Keratinocyte (primary cell): Measurements from ENCODE around the gene MADD. TPM values are rescaled to one million over a fixed set of nuclear protein-coding genes. Genes with fewer than 3 reads are reported as not detected.

Experiments used
- DNase-seq: peaks from one replicate; pipeline ENCODE4 v3.0.0-alpha.2; 2011; ENCODE audit warnings: low read depth, missing footprints, low spot score
- FAIRE-seq: peaks from 2 replicates; lab custom pipeline; 2011; peaks lifted over from hg19 to GRCh38; lab: Jason Lieb, UNC
- H2AFZ ChIP-seq: 2 replicates; pipeline ENCODE4 v1.6.0; 2012; ENCODE audit warnings: low read length, control low read depth, inconsistent platforms; ENCODE audit not compliant: control insufficient read depth
- H3K27ac ChIP-seq: 2 replicates; pipeline ENCODE4 v1.5.1; 2011; ENCODE audit warnings: low read length; ENCODE audit not compliant: control insufficient read depth, insufficient read depth
- H3K27me3 ChIP-seq: 3 replicates; pipeline ENCODE4 v1.6.0; 2011; ENCODE audit warnings: low read length; ENCODE audit not compliant: control insufficient read depth, insufficient read depth; ENCODE audit errors: extremely low read depth
- H3K36me3 ChIP-seq, 2 experiments: 2 replicates in 1 of 2; 3 replicates in 1 of 2; pipeline ENCODE4 v1.5.1; 2011; ENCODE audit warnings: low read length in 2 of 2, mild to moderate bottlenecking in 1 of 2; ENCODE audit not compliant: control insufficient read depth in 2 of 2, insufficient read depth in 2 of 2; ENCODE audit errors: extremely low read depth in 1 of 2
- H3K4me1 ChIP-seq: 3 replicates; pipeline ENCODE4 v1.5.1; 2011; ENCODE audit warnings: low read length; ENCODE audit not compliant: control insufficient read depth, insufficient read depth; ENCODE audit errors: extremely low read depth
- H3K4me2 ChIP-seq: 3 replicates; pipeline ENCODE4 v1.6.0; 2011; ENCODE audit warnings: low read depth, low read length; ENCODE audit not compliant: control insufficient read depth, insufficient read depth; ENCODE audit errors: extremely low read depth
- H3K4me3 ChIP-seq, 3 experiments: fragments of 200-600 bp in 1 of 3; sonication (generic) in 1 of 3; 2 replicates in 2 of 3; 3 replicates in 1 of 3; pipeline ENCODE4 v1.5.1; 2011 to 2016; ENCODE audit warnings: low read length in 3 of 3, mild to moderate bottlenecking in 3 of 3, control low read depth in 2 of 3, inconsistent platforms in 1 of 3, low read depth in 1 of 3, mixed read lengths in 1 of 3, mixed run types in 1 of 3, moderate library complexity in 1 of 3; ENCODE audit not compliant: control insufficient read depth in 2 of 3, insufficient read depth in 2 of 3; ENCODE audit errors: extremely low read depth in 1 of 3
- H3K79me2 ChIP-seq: 2 replicates; pipeline ENCODE4 v1.6.0; 2012; ENCODE audit warnings: low read length; ENCODE audit not compliant: control insufficient read depth, insufficient read depth
- H3K9ac ChIP-seq: 3 replicates; pipeline ENCODE4 v1.6.0; 2011; ENCODE audit warnings: low read length; ENCODE audit not compliant: control insufficient read depth, insufficient read depth; ENCODE audit errors: extremely low read depth
- H3K9me1 ChIP-seq: 3 replicates; pipeline ENCODE4 v1.6.0; 2011; ENCODE audit warnings: low read length; ENCODE audit not compliant: control insufficient read depth, insufficient read depth; ENCODE audit errors: extremely low read depth
- H3K9me3 ChIP-seq: 2 replicates; pipeline ENCODE4 v1.5.1; 2012; ENCODE audit warnings: low read depth, low read length; ENCODE audit not compliant: control insufficient read depth
- H4K20me1 ChIP-seq: 3 replicates; pipeline ENCODE4 v1.6.0; 2011; ENCODE audit warnings: low read length; ENCODE audit not compliant: control insufficient read depth, insufficient read depth; ENCODE audit errors: extremely low read depth
- EZH2 ChIP-seq: IDR thresholded peaks from one replicate; pipeline ENCODE4 v1.6.1; 2012; ENCODE audit warnings: inconsistent platforms, mild to moderate bottlenecking, low read length, moderate library complexity
- dilution Hi-C: fragments of 300-500 bp; cut with MboI; formaldehyde crosslinking; loops from one replicate; pipeline ENCODE4 v1.7.0; 2020; ENCODE audit warnings: low sequenced_read_pairs; ENCODE audit not compliant: extremely low pct_ligation_motif_present
- polyA plus RNA-seq, 5 experiments: library from polyadenylated mRNA; depleted of rRNA in 3 of 5; stranded (reverse) in 3 of 5; stranded (forward) in 1 of 5; unstranded in 1 of 5; fragments of >200 nt; gene quantifications; 1 replicate in 1 of 5; 2 replicates in 3 of 5; 3 replicates in 1 of 5; pipeline versions ENCODE4 v1.2.1 to v1.2.3, GENCODE V29; 2011 to 2012; ENCODE audit warnings: missing spikeins in 2 of 5, low read depth in 1 of 5, low replicate concordance in 1 of 5
- TF ChIP-seq, protein P1 (sequence below), 3 experiments: IDR thresholded peaks in 1 of 3; conservative IDR thresholded peaks in 1 of 3; optimal IDR thresholded peaks in 1 of 3; 2 replicates in 2 of 3; 3 replicates in 1 of 3; pipeline versions ENCODE3 to v1.5.1; 2011; ENCODE audit warnings: low read length in 3 of 3, mild to moderate bottlenecking in 3 of 3, moderate library complexity in 2 of 3, control low read depth in 1 of 3, inconsistent platforms in 1 of 3; ENCODE audit not compliant: insufficient read depth in 2 of 3; ENCODE audit errors: extremely low read depth in 1 of 3

MADD gene
- polyA plus RNA-seq, 1 donor (not counting 4 experiments of a cell fraction or from before 2014, with no cell fraction given) = 11.9 TPM

DNA sequence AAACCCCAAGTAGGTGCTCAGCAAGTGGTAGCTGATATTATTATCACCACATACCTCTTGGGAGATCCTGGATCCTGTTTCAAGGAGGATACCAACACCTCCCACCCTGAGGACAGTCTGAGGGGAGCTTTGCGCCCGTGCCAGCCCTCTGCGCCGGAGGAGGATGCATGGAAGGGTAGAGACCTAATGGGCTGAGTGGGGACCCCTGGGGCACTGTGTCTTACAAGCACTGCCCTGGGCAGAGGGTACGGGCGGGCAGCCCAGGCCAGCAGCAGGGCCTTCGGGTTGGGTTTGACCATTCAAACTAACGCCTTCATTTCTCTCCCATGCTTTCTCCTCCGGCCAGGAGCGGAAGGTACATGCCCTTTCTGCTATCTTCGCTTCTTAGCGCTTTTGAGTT is 56.3 kb downstream of the MADD start:
- DNase-seq = no peak
- Histone ChIP-seq H3K27me3 (no peaks in the 10 kb centered on the region), H3K9me3 (no peaks in the 10 kb centered on the region), H3K4me3 (no peak overlapping the region), H3K27ac (no peak overlapping the region), H4K20me1 (peaks cover 3% of the 10 kb centered on the region), H2AFZ (no peak overlapping the region), H3K9me1 (no peaks in the 10 kb centered on the region), H3K4me1 (no peaks in the 10 kb centered on the region), H3K4me2 (no peak overlapping the region), H3K9ac (no peak overlapping the region), H3K36me3 (peaks cover 16 to 31% of the 10 kb centered on the region in 2 experiments), H3K79me2 (no peaks in the 10 kb centered on the region)
- TF ChIP-seq, protein P1, sequence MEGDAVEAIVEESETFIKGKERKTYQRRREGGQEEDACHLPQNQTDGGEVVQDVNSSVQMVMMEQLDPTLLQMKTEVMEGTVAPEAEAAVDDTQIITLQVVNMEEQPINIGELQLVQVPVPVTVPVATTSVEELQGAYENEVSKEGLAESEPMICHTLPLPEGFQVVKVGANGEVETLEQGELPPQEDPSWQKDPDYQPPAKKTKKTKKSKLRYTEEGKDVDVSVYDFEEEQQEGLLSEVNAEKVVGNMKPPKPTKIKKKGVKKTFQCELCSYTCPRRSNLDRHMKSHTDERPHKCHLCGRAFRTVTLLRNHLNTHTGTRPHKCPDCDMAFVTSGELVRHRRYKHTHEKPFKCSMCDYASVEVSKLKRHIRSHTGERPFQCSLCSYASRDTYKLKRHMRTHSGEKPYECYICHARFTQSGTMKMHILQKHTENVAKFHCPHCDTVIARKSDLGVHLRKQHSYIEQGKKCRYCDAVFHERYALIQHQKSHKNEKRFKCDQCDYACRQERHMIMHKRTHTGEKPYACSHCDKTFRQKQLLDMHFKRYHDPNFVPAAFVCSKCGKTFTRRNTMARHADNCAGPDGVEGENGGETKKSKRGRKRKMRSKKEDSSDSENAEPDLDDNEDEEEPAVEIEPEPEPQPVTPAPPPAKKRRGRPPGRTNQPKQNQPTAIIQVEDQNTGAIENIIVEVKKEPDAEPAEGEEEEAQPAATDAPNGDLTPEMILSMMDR (optimal IDR thresholded peaks at IDR 0.05 in 1 of 3, IDR thresholded peaks at IDR 0.05 in 1 of 3, conservative IDR thresholded peaks at IDR 0.05 in 1 of 3; ENCODE audit: extremely low read depth in 1 of 3, insufficient read depth in 2 of 3, low read length in 3 of 3) = no peak
- no peak for TF ChIP-seq EZH2
- no peak for FAIRE-seq
- dilution Hi-C loops = no loop called here

DNA sequence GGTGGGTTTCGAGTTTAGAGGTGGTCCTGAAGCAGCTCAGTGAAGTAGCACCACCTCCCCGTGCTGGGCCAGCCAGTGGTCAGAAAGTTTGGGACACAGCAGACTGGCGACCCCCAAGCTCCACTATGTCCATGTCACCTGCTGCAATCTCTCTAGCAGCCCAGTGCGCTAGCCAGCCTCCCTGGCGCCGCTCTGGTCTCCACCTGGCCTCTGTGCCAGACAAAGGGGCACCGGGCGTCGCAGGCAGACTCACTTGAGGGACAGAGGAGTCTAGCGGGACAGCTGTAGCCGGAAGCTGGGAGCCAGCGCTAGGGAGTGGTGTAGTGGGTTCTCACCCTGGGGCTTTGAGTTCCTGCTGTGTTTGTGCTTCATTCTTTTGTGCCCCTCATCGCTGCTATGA is 57.1 kb downstream of the MADD start:
- no peaks in the 10 kb centered on the region for H3K9me1 ChIP-seq
- DNase-seq (no peak), FAIRE-seq (no peak)
- no peaks in the 10 kb centered on the region for H3K27me3 ChIP-seq
- no peak for TF ChIP-seq EZH2
- TF ChIP-seq, protein P1 (optimal IDR thresholded peaks at IDR 0.05 in 1 of 3, IDR thresholded peaks at IDR 0.05 in 1 of 3, conservative IDR thresholded peaks at IDR 0.05 in 1 of 3; ENCODE audit: extremely low read depth in 1 of 3, insufficient read depth in 2 of 3, low read length in 3 of 3) = no peak
- H3K9me3 ChIP-seq = no peaks in the 10 kb centered on the region
- H3K4me3 ChIP-seq = no peak overlapping the region
- H3K79me2 ChIP-seq = no peaks in the 10 kb centered on the region
- H2AFZ ChIP-seq = no peak overlapping the region
- H3K9ac ChIP-seq = no peak overlapping the region
- peaks cover 3% of the 10 kb centered on the region for H4K20me1 ChIP-seq
- dilution Hi-C loops = no loop called here
- peaks cover 16 to 26% of the 10 kb centered on the region in 2 experiments for H3K36me3 ChIP-seq
- no peak overlapping the region for H3K4me2 ChIP-seq
- H3K27ac ChIP-seq = no peak overlapping the region
- no peaks in the 10 kb centered on the region for H3K4me1 ChIP-seq
